ENCODE data around the gene FSTL4. TPM values are rescaled to one million over a fixed set of nuclear protein-coding genes. Genes with fewer than 3 reads are reported as not detected.

FSTL4 gene
- total RNA-seq, 1 donor from 2014 or later, result 14.3 TPM

- H3K27me3 Mint-ChIP-seq (ENCODE audit: low read depth), result no peaks in the 10 kb centered on the region
- no peak overlapping the region for H3K4me3 Mint-ChIP-seq
- TF ChIP-seq CTCF (IDR thresholded peaks at IDR 0.05; ENCODE audit: unreplicated experiment), result no peak
- H3K36me3 Mint-ChIP-seq, result no peaks in the 10 kb centered on the region
- H3K9me3 Mint-ChIP-seq, result no peaks in the 10 kb centered on the region
- no peak overlapping the region for H3K27ac Mint-ChIP-seq
- no peaks in the 10 kb centered on the region for H3K4me1 Mint-ChIP-seq
- no peak for DNase-seq (ENCODE audit: low spot score in 2 of 2, unreplicated experiment in 2 of 2)
Observed at GRCh38 chr5:133296624-133297023, 315.7 kb downstream of the FSTL4 start.

- Mint-ChIP-seq H3K27me3 (ENCODE audit: low read depth) (no peaks in the 10 kb centered on the region), H3K4me3 (no peak overlapping the region), H3K9me3 (no peaks in the 10 kb centered on the region), H3K4me1 (peaks cover 7% of the 10 kb centered on the region), H3K36me3 (no peaks in the 10 kb centered on the region), H3K27ac (no peak overlapping the region)
- no peak for TF ChIP-seq CTCF (IDR thresholded peaks at IDR 0.05; ENCODE audit: unreplicated experiment)
- no peak for DNase-seq (ENCODE audit: low spot score in 2 of 2, unreplicated experiment in 2 of 2)
Observed at GRCh38 chr5:133295520-133295919, 316.8 kb downstream of the FSTL4 start.

GRCh38 chr5:133294380-133294779 lies 318.0 kb downstream of the FSTL4 start:
- no peak for DNase-seq (ENCODE audit: low spot score in 2 of 2, unreplicated experiment in 2 of 2)
- Mint-ChIP-seq H3K36me3 (no peaks in the 10 kb centered on the region), H3K27me3 (ENCODE audit: low read depth) (no peaks in the 10 kb centered on the region), H3K4me1 (peaks cover 15% of the 10 kb centered on the region), H3K27ac (no peak overlapping the region), H3K4me3 (no peak overlapping the region), H3K9me3 (no peaks in the 10 kb centered on the region)
- TF ChIP-seq CTCF (IDR thresholded peaks at IDR 0.05; ENCODE audit: unreplicated experiment), result no peak

GRCh38 chr5:133293960-133294359 lies 318.4 kb downstream of the FSTL4 start:
- Mint-ChIP-seq H3K27ac (no peak overlapping the region), H3K4me1 (peaks cover 15% of the 10 kb centered on the region), H3K9me3 (no peaks in the 10 kb centered on the region), H3K36me3 (no peaks in the 10 kb centered on the region), H3K4me3 (no peak overlapping the region), H3K27me3 (ENCODE audit: low read depth) (no peaks in the 10 kb centered on the region)
- no peak for DNase-seq (ENCODE audit: low spot score in 2 of 2, unreplicated experiment in 2 of 2)
- TF ChIP-seq CTCF (IDR thresholded peaks at IDR 0.05; ENCODE audit: unreplicated experiment), result no peak

- peaks cover 15% of the 10 kb centered on the region for H3K4me1 Mint-ChIP-seq
- no peak overlapping the region for H3K4me3 Mint-ChIP-seq
- peak overlapping the region; percentile 35 for H3K27ac Mint-ChIP-seq
- DNase-seq (ENCODE audit: low spot score in 2 of 2, unreplicated experiment in 2 of 2), result no peak
- no peaks in the 10 kb centered on the region for H3K36me3 Mint-ChIP-seq
- TF ChIP-seq CTCF (IDR thresholded peaks at IDR 0.05; ENCODE audit: unreplicated experiment), result no peak
- H3K9me3 Mint-ChIP-seq, result no peaks in the 10 kb centered on the region
- H3K27me3 Mint-ChIP-seq (ENCODE audit: low read depth), result no peaks in the 10 kb centered on the region
Observed at GRCh38 chr5:133292300-133292699, 320.0 kb downstream of the FSTL4 start.

- H3K27me3 Mint-ChIP-seq (ENCODE audit: low read depth), result no peaks in the 10 kb centered on the region
- no peaks in the 10 kb centered on the region for H3K9me3 Mint-ChIP-seq
- peaks cover 15% of the 10 kb centered on the region for H3K4me1 Mint-ChIP-seq
- no peak for DNase-seq (ENCODE audit: low spot score in 2 of 2, unreplicated experiment in 2 of 2)
- H3K27ac Mint-ChIP-seq, result no peak overlapping the region
- no peak for TF ChIP-seq CTCF (IDR thresholded peaks at IDR 0.05; ENCODE audit: unreplicated experiment)
- H3K4me3 Mint-ChIP-seq, result no peak overlapping the region
- H3K36me3 Mint-ChIP-seq, result no peaks in the 10 kb centered on the region
Observed at GRCh38 chr5:133291524-133291923, 320.8 kb downstream of the FSTL4 start.
